ENCODE measurements around the gene PTPRN2. TPM values are rescaled to one million over a fixed set of nuclear protein-coding genes. Genes with fewer than 3 reads are reported as not detected.

Gene PTPRN2
- total and polyA plus RNA-seq, 2 of the 8 experiments (the other 6 are each of a cell fraction or from before 2014, with no cell fraction given): 2.6 to 4.5 TPM

DNA sequence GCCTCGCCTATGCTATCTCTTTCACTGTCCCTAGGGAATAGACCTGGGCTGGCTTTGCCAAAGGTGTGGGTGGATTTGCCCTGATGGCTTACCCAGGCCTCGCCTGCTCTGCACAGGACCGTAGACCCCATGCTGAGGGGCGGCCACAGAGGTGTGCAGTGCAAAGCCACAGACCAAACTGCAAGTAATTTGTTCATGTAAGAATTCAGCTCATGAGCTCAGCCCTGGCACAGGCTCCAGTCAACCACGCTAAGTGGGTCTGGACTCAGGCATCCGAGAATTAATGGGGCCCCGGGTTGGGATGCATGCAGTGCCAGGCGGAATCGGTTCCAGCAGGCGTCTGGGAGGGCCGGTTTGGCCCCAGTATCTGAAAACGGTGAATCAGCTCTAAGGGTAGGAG is 805.6 kb downstream of the PTPRN2 start:
- Histone ChIP-seq H2BK15ac (ENCODE audit: low read length) (no peak overlapping the region), H3K9ac (replicated peaks in 1 of 4; ENCODE audit: extremely low read depth in 1 of 4, low read depth in 3 of 4, low read length in 3 of 4) (no peak overlapping the region), H2BK20ac (ENCODE audit: low read length) (no peak overlapping the region), H3K4ac (replicated peaks; ENCODE audit: insufficient read length, low read depth, low read length) (no peak overlapping the region), H3K9me3 (ENCODE audit: insufficient read depth in 2 of 2, low read depth in 1 of 2, low read length in 1 of 2) (no peaks in the 10 kb centered on the region), H3K79me1 (ENCODE audit: low read depth, low read length) (no peaks in the 10 kb centered on the region), H3K27me3 (replicated peaks in 1 of 4; ENCODE audit: control insufficient read depth in 3 of 4, extremely low read depth in 1 of 4, insufficient read depth in 3 of 4, low read length in 3 of 4) (no peaks in the 10 kb centered on the region), H3K79me2 (ENCODE audit: control insufficient read depth in 1 of 2, insufficient read depth in 2 of 2, low read length in 2 of 2) (no peaks in the 10 kb centered on the region), H4K5ac (ENCODE audit: insufficient read length, low read depth, low read length) (no peak overlapping the region), H3K18ac (ENCODE audit: extremely low read depth, low read length) (no peak overlapping the region), H2BK120ac (replicated peaks; ENCODE audit: low read depth, low read length) (no peak overlapping the region), H4K20me1 (replicated peaks in 1 of 2; ENCODE audit: control insufficient read depth in 1 of 2, insufficient read depth in 2 of 2, low read length in 2 of 2) (no peaks in the 10 kb centered on the region), H4K8ac (ENCODE audit: extremely low read depth, insufficient read depth, low read length) (no peak overlapping the region), H2AFZ (ENCODE audit: low read length) (no peak overlapping the region), H2BK12ac (ENCODE audit: low read depth, low read length) (no peak overlapping the region), H3K4me1 (replicated peaks in 1 of 4; ENCODE audit: control insufficient read depth in 3 of 4, insufficient read depth in 4 of 4, low read length in 3 of 4) (no peaks in the 10 kb centered on the region), H3K56ac (replicated peaks; ENCODE audit: insufficient read length, low read depth, low read length) (no peak overlapping the region), H4K91ac (replicated peaks; ENCODE audit: insufficient read length, low read length) (no peak overlapping the region), H3K23ac (ENCODE audit: insufficient read length) (no peak overlapping the region), H2AK5ac (ENCODE audit: low read depth, low read length) (no peak overlapping the region), H3K27ac (ENCODE audit: low read depth, low read length) (no peak overlapping the region), H3K4me2 (ENCODE audit: insufficient read depth in 1 of 2, low read depth in 2 of 2, low read length in 2 of 2) (no peak overlapping the region), H3K14ac (ENCODE audit: insufficient read length) (no peak overlapping the region), H2BK5ac (ENCODE audit: low read depth, low read length) (no peak overlapping the region), H3K4me3 (ENCODE audit: extremely low read depth in 1 of 4, insufficient read depth in 2 of 4, low read depth in 3 of 4, low read length in 4 of 4) (no peak overlapping the region), H3K36me3 (ENCODE audit: control insufficient read depth in 2 of 4, insufficient read depth in 4 of 4, low read length in 3 of 4) (no peaks in the 10 kb centered on the region), H3K23me2 (ENCODE audit: low read depth, low read length) (no peaks in the 10 kb centered on the region)
- DNase-seq (ENCODE audit: low read depth in 1 of 2, low spot score in 2 of 2) (no peak), FAIRE-seq (no peak)
- ChIA-PET POLR2A (ENCODE audit: partially characterized antibody) (no interaction called here), CTCF (ENCODE audit: partially characterized antibody) (interaction anchor here (0.9 to 1.2 kb wide), 3 partner anchors 10 to 59 kb away, joined by 3 to 5 read pairs (median 3); no protein-coding TSS in a partner anchor)
- WGBS, 2 experiments (ENCODE audit: extremely low coverage in 1 of 2, insufficient coverage in 1 of 2, insufficient read length in 1 of 2, insufficient replicate concordance in 2 of 2, low coverage in 1 of 2, low lambda C conversion rate in 2 of 2, missing lambda C conversion rate in 1 of 2): 85% methylated on average over 12 of the region's 12 CpGs; no CpG with 5 or more reads in 1 of the 2 experiments

Measured in H1 (cell line).